Brain pericyte (primary cell): ENCODE results near the gene KRTAP12-2.
"Not testable (repeated sequence)": the region's sequence is repeated elsewhere in the genome, so short reads cannot be mapped to it uniquely, and the experiment has no call there.

Source experiments
- DNase-seq: peaks from one replicate; pipeline ENCODE4 v3.0.0-alpha.2; 2012; ENCODE audit warnings: low read depth, low spot score

KRTAP12-2 gene

GRCh38 chr21:44702111-44702972, 35.6 kb upstream of the KRTAP12-2 start:
- no peak for DNase-seq

DNA sequence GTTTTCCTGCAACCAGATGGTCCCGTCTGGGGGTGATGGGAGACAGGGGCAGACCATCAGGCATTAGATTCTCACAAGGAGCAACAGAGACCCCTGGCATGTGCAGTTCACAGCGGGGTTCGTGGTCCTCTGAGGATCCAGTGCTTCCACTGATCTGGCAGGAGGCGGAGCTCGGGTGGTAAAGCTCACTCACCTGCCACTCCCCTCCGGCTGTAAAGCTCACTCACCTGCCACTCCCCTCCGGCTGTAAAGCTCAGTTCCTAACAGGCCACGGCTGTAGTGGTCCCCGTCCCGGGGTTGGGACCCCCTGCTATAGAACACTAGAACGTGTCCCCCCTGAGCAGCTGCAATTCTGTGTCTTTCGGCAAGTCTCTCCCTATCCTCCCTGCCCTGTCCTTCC, 34.8 kb upstream of the KRTAP12-2 start:
- DNase-seq = no peak

GRCh38 chr21:44701023-44701400, 34.3 kb upstream of the KRTAP12-2 start:
- no peak for DNase-seq

- no peak for DNase-seq
Observed at GRCh38 chr21:44700101-44701022, 33.6 kb upstream of the KRTAP12-2 start.

DNA sequence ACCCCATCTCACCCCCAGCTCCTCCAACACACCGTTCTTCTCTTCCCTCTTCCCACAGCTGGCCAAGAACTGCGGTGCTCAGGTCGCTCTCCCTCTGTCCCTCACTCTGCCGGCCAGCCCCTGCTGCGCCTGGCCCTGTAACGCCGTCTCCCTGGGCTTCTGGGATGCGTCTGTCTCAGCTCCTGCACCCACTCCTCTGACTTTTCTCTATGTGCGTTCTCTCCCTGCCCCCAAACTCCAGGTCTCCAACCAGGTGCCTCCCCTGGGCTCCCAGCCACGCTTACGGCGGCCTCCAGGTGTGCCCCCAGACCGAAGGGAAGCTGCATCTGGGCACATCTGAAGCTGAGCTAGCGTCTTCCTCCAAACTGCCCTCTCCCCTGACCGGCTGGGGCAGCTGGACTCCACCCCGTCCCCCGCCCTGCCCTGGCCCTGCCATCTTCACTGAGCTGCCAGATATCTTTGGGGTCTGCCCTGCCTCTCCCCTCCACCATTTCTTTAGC, 32.8 kb upstream of the KRTAP12-2 start:
- no peak for DNase-seq

- DNase-seq = no peak
Observed at GRCh38 chr21:44697811-44698734, 31.3 kb upstream of the KRTAP12-2 start.

DNA sequence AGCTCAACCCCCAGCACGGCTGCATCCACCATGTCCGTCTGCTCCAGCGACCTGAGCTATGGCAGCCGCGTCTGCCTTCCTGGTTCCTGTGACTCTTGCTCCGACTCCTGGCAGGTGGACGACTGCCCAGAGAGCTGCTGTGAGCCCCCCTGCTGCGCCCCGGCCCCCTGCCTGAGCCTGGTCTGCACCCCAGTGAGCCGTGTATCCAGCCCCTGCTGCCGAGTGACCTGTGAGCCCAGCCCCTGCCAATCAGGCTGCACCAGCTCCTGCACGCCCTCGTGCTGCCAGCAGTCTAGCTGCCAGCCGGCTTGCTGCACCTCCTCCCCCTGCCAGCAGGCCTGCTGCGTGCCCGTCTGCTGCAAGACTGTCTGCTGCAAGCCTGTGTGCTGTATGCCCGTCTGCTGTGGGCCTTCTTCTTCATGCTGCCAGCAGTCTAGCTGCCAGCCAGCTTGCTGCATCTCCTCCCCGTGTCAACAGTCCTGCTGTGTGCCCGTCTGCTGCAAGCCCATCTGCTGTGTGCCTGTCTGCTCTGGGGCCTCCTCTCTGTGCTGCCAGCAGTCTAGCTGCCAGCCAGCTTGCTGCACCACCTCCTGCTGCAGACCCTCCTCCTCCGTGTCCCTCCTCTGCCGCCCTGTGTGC, 30.6 kb upstream of the KRTAP12-2 start, which contains the start of gene KRTAP10-12:
KRTAP10-12 (plus strand) TSS at position 1 of the 639 bp plus-strand sequence; CDS start at position 31, 30 bp downstream.
- not testable (repeated sequence) for DNase-seq

DNA sequence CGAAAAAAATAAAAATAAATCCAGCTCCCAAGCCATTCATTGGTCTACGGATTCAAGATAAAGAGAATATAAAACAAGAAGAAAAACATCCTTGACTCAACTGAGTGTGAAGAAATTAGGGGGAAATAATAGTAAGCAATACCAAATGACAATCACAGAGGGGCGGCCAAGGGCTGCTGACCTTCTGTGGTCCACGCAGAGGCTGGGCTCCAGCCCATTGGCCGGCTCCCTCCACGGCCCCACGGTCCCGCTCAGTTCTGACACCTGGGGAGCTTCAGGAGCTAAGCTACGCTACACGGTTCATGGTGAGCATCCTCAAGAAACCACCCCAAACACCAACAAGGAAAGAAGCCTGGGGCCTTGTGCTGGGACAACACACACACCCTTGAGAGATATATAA, 29.8 kb upstream of the KRTAP12-2 start:
- no peak for DNase-seq

DNA sequence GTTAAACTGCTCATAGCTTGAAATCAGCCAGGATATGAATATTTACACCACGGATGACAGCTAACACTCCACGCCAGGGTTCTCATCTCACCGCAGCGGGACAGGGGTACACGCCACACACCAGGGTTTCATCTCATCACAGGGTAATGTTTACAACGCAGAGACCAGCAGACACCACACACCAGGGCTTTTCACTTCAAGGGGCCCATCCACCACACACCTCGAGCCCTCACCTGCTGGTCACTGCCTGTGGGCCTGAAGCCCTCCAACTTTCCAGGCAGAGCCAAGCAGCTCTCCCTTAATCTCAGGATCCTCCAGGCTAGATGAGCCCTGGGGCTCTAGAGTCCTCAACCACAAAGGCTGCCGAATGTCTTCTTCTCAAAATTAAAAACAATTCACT, 28.9 kb upstream of the KRTAP12-2 start:
- DNase-seq = no peak

GRCh38 chr21:44695184-44695583, 28.5 kb upstream of the KRTAP12-2 start:
- no peak for DNase-seq

DNA sequence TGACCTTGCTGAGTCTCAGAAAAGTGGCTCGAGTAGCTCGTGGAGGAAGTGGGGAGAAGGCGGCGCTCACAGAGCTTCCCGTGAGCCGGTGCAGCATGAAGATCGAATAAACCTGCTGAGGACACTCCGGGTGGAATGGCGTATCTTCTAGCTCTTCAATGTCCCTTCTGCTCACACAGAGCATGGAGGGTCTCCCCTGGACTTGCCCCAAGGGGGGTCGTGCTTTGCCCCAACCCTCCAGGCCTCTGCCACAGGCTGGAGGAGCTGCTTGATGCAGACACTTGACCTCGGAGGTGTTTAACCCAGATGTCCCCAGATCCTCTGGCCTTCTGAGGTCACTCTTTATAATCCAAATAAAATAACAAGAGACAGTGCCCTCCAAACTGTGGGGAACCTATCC, 28.0 kb upstream of the KRTAP12-2 start:
- DNase-seq = no peak

DNA sequence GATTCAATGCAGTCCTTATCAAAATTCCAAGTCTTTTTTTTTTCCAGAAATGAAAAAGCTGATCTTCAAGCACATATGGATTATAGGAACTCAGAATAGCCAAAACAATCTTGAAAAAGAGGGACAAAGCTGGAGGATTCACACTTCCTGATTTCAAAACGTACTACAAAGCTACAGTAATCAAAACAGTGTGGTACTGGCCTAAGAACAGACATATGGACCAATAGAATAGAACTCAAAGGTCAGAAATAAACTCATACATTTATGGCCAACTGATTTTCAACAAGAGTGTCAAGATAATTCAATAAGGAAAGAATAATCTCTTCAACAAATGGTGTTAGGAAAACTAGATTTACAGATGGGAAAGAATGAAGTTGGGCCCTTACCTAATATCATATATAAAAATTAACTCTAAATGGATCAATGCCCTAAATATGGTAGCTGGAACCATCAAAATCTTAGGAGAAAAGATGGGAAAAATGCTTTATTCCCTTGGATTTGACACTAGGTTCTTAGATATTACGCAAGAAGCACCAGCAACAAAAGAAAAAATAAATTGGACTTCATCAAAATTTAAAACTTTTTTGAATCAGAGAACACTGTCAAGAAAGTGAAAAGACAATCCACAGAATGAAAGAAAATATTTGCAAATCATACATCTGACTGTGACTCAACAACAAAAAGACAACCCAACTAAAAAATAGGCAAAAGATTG, 26.2 kb upstream of the KRTAP12-2 start:
- DNase-seq = no peak

- DNase-seq = no peak
Observed at GRCh38 chr21:44691686-44692085, 25.0 kb upstream of the KRTAP12-2 start.

DNA sequence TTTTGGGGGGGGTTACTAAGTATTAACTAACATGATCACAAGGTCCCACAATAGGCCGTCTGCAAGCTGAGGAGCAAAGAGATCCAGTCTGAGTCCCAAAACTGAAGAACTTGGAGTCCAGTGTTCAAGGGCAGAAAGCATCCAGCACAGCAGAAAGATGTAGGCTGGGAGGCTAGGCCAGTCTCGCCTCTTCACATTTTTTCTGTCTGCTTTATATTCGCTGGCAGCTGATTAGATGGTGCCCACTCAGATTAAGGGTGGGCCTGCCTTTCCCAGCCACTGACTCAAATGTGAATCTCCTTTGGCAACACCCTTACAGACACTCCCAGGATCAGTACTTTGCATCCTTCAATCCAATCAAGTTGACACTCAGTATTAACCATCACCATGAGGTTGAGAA, 23.0 kb upstream of the KRTAP12-2 start:
- not testable (repeated sequence) for DNase-seq

GRCh38 chr21:44687671-44688070, 20.9 kb upstream of the KRTAP12-2 start:
- no peak for DNase-seq

DNA sequence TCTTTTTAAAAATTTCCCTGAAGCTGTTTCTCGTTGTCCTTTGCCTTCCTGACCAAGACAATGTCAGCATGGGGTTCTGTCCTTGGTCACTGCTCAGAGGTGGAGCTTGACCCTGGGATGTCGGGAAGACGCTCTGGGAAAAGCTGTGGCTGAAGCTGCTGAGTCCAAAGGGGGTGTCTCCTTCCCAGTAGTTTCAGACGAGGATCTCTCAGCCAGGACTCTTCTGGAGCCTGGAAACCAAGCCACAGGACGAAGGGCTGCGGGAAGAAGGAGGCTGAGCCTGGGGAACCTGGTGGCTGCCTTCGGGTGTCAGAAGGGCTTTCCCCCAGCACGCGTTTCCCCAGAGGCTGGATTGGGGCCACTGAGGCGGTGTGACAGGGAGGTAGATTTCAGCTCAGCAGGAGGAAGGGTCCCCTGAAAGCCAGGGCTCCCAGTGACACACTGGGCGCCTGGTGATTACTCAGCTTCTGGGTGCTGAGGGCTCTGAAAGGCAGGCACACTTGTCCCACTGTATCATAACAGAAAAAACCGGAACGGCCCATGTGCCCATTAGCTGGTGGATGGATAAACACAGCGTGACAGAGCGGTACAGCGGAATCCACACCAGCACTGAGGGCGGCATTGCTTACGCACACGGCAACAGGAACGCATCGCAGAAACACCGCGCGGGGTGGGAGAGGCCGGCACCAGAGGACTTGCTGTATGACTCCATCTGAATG, 20.3 kb upstream of the KRTAP12-2 start:
- no peak for DNase-seq

GRCh38 chr21:44686000-44686781, 19.5 kb upstream of the KRTAP12-2 start:
- no peak for DNase-seq

DNA sequence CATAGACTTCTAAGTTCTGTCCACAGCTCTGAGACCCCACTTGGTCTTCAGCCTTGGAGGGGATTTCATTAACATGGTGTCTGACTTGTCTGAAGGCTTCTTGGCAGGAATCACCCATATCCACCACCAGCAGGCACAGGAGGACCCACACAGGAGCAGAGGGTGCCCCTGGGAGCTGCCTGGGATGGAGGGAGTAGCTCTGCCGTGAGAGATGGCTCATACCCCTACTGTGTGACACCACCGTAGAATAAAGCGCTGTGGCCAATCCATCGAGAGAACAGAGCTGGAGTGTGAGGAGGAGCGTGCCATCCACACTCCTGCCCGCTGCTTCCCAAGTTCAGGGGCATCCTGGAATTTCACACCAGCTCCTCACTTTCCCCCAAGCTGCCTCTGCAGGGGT, 18.3 kb upstream of the KRTAP12-2 start:
- DNase-seq = not testable (repeated sequence)

DNA sequence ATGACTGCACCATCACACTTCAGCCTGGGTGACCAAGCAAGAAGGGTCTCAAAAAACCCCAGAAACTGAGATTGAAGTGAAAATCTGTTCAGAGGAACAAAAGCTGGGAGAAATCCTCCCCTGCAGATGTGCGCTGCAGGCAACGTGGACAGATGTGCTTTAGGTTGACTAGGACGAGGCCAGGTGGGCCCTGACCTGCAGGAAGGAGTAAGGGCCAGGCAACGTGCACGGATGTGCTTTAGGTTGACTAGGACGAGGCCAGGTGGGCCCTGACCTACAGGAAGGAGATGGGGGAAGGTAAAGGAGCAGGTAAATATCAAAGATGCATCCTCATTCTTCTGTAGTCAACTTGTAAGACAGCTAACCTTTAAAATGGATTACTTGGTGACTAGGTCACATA, 17.8 kb upstream of the KRTAP12-2 start:
- DNase-seq = no peak
